Endodermal cell (in vitro differentiated cells): Measurements from ENCODE around the gene MRRF. TPM values are rescaled to one million over a fixed set of nuclear protein-coding genes. Genes with fewer than 3 reads are reported as not detected.

ENCODE experiments used
- DNase-seq: peaks from one replicate; pipeline ENCODE4 v3.0.0-alpha.2; 2017
- H3K27ac ChIP-seq: 2 replicates; pipeline ENCODE4 v1.5.1; 2013; ENCODE audit warnings: mild to moderate bottlenecking, low read depth, low read length, moderate library complexity
- H3K27me3 ChIP-seq: 2 replicates; pipeline ENCODE4 v1.6.1; 2013; ENCODE audit warnings: mild to moderate bottlenecking, low read length, moderate library complexity; ENCODE audit not compliant: insufficient read depth, control insufficient read depth, poor library complexity, severe bottlenecking
- H3K36me3 ChIP-seq: 2 replicates; pipeline ENCODE4 v1.7.0; 2013; ENCODE audit warnings: mild to moderate bottlenecking, low read length, moderate library complexity; ENCODE audit not compliant: control insufficient read depth, insufficient read depth
- H3K4me1 ChIP-seq: one replicate; pipeline ENCODE4 v1.7.0; 2013; ENCODE audit warnings: low read length; ENCODE audit not compliant: control insufficient read depth, insufficient read depth
- H3K4me3 ChIP-seq: 2 replicates; pipeline ENCODE4 v1.5.1; 2013; ENCODE audit warnings: mild to moderate bottlenecking, low read length, moderate library complexity
- H3K9ac ChIP-seq: 2 replicates; pipeline ENCODE4 v1.6.1; 2013; ENCODE audit warnings: mild to moderate bottlenecking, low read length, moderate library complexity; ENCODE audit not compliant: poor library complexity, severe bottlenecking; ENCODE audit errors: extremely low read depth
- H3K9me3 ChIP-seq: 2 replicates; pipeline ENCODE4 v1.6.1; 2013; ENCODE audit warnings: mild to moderate bottlenecking, low read length, moderate library complexity; ENCODE audit not compliant: control insufficient read depth
- H3K27ac Mint-ChIP-seq: 2 replicates; pipeline ENCODE4 v1.8.0; 2020; ENCODE audit warnings: mixed read lengths
- H3K27me3 Mint-ChIP-seq: 2 replicates; pipeline ENCODE4 v1.8.0; 2021; ENCODE audit warnings: mild to moderate bottlenecking, mixed read lengths; ENCODE audit not compliant: insufficient read depth
- H3K36me3 Mint-ChIP-seq: 2 replicates; pipeline ENCODE4 v1.8.0; 2020; ENCODE audit warnings: low read depth, mixed read lengths
- H3K4me1 Mint-ChIP-seq: 2 replicates; pipeline ENCODE4 v1.8.0; 2020; ENCODE audit warnings: mixed read lengths
- H3K4me3 Mint-ChIP-seq: 2 replicates; pipeline ENCODE4 v1.8.0; 2020; ENCODE audit warnings: mild to moderate bottlenecking, moderate library complexity, mixed read lengths
- H3K9me3 Mint-ChIP-seq: 2 replicates; pipeline ENCODE4 v1.8.0; 2020; ENCODE audit warnings: mild to moderate bottlenecking, mixed read lengths
- WGBS, 2 experiments: methylation state at CpG; one replicate each; pipeline versions ENCODE4 v1.1.5 to v1.1.7; 2013; ENCODE audit warnings: missing lambda C conversion rate in 2 of 2, mixed read lengths in 1 of 2; ENCODE audit not compliant: insufficient coverage in 1 of 2, insufficient read length in 1 of 2; 5-methylcytosine and 5-hydroxymethylcytosine counted together
- total RNA-seq, 2 donors: library from RNA; stranded (reverse); fragmentation: NEBNext Ultra II Directional in 1 of 2; extraction: Animal tissue kit (Norgen Biotek cat#: 25700) in 1 of 2; gene quantifications; 2 replicates in 1 of 2; 3 replicates in 1 of 2; pipeline ENCODE4 v1.2.1, GENCODE V29; 2021
- TF ChIP-seq, protein P1 (sequence below): fragments of 200-600 bp; sonication (generic); conservative IDR thresholded peaks from 2 replicates; pipeline ENCODE4 v1.5.0; 2021; ENCODE audit warnings: antibody characterized with exemption, mild to moderate bottlenecking

The MRRF gene
- total RNA-seq, 2 donors from 2014 or later: 25.8 to 27.6 TPM

DNA sequence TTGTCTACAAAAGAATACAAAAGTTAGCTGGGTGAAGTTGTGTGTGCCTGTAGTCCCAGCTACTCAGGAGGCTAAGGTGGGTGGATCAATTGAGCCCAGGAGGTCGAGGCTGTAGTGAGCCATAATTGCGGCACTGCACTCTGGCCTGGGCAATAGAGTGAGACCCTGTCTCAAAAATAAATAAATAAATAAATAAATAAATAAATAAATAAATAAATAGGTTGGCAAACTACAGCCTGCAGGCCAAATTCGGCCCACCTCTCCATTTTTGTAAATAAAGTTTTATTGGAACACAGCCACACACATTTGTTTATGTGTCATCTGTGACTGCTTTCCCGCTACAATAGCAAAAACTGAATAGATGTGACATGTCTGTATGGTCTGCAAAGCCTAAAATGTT, 115.6 kb downstream of the MRRF start:
- 88 to 100% methylated on average over 1 to 4 of the region's 4 CpGs for WGBS, 2 experiments
- no peak overlapping the region for H3K9ac ChIP-seq
- no peaks in the 10 kb centered on the region for H3K27me3 ChIP-seq
- Mint-ChIP-seq H3K9me3 (peaks cover 5% of the 10 kb centered on the region), H3K36me3 (no peaks in the 10 kb centered on the region), H3K27me3 (peaks cover 8% of the 10 kb centered on the region), H3K4me3 (no peak overlapping the region), H3K27ac (no peak overlapping the region), H3K4me1 (peaks cover 13% of the 10 kb centered on the region)
- DNase-seq: no peak
- H3K4me3 ChIP-seq: no peak overlapping the region
- H3K27ac ChIP-seq: no peak overlapping the region
- H3K9me3 ChIP-seq: no peaks in the 10 kb centered on the region
- peaks cover 9% of the 10 kb centered on the region for H3K4me1 ChIP-seq
- TF ChIP-seq, protein P1, sequence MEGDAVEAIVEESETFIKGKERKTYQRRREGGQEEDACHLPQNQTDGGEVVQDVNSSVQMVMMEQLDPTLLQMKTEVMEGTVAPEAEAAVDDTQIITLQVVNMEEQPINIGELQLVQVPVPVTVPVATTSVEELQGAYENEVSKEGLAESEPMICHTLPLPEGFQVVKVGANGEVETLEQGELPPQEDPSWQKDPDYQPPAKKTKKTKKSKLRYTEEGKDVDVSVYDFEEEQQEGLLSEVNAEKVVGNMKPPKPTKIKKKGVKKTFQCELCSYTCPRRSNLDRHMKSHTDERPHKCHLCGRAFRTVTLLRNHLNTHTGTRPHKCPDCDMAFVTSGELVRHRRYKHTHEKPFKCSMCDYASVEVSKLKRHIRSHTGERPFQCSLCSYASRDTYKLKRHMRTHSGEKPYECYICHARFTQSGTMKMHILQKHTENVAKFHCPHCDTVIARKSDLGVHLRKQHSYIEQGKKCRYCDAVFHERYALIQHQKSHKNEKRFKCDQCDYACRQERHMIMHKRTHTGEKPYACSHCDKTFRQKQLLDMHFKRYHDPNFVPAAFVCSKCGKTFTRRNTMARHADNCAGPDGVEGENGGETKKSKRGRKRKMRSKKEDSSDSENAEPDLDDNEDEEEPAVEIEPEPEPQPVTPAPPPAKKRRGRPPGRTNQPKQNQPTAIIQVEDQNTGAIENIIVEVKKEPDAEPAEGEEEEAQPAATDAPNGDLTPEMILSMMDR: no peak
- H3K36me3 ChIP-seq: no peaks in the 10 kb centered on the region

Other genes starting within 250 kb of the MRRF start
- gene TTLL11, start 171.6 kb upstream of the MRRF start, total RNA-seq: under 1 TPM in 1 of 2 donors, not detected in 1; 0.68 TPM
- 10 to 100 TPM; 65.8 to 67.8 TPM for gene NDUFA8, start 105.1 kb upstream of the MRRF start, total RNA-seq
- gene MORN5, start 105.0 kb upstream of the MRRF start, total RNA-seq: under 1 TPM in 1 of 2 donors, not detected in 1; 0.81 TPM
- under 1 TPM in 1 of 2 donors, not detected in 1; 0.37 TPM for gene LHX6, start 35.9 kb upstream of the MRRF start, total RNA-seq
- gene RBM18, start within 50 bp of the MRRF start, total RNA-seq: 10 to 100 TPM; 15.7 to 17.3 TPM
- gene PTGS1, start 106.1 kb downstream of the MRRF start, total RNA-seq: 1 to 10 TPM in 1 of 2 donors, under 1 TPM in 1; 0.84 to 1.1 TPM
- gene OR1J1, start 213.0 kb downstream of the MRRF start, total RNA-seq: not detected
- gene OR1J2, start 245.9 kb downstream of the MRRF start, total RNA-seq: not detected